Sigmoid colon (tissue), 7 donors: ENCODE data around the gene GNLY. TPM values are rescaled to one million over a fixed set of nuclear protein-coding genes. Genes with fewer than 3 reads are reported as not detected.

ENCODE experiments used
- DNase-seq: peaks from one replicate; pipeline ENCODE4 v3.0.0-alpha.2; 2019
- H3K27ac ChIP-seq, 4 donors: fragments of 200-600 bp; sonication (generic); one replicate each; pipeline ENCODE4 v1.5.1; 2016 to 2019; ENCODE audit warnings: mild to moderate bottlenecking in 1 of 4
- H3K27me3 ChIP-seq, 3 donors: fragments of 200-600 bp; sonication (generic); one replicate each; pipeline ENCODE4 v1.5.1; 2019; ENCODE audit warnings: mild to moderate bottlenecking in 1 of 3
- H3K36me3 ChIP-seq, 4 donors: fragments of 200-600 bp; sonication (generic); one replicate each; pipeline ENCODE4 v1.5.1; 2016 to 2019
- H3K4me1 ChIP-seq, 4 donors: fragments of 200-600 bp; sonication (generic); one replicate each; pipeline ENCODE4 v1.5.1; 2017 to 2019
- H3K4me3 ChIP-seq, 4 donors: fragments of 200-600 bp; sonication (generic); one replicate each; pipeline ENCODE4 v1.5.1; 2017 to 2019; ENCODE audit warnings: mild to moderate bottlenecking in 2 of 4, moderate library complexity in 1 of 4
- H3K9me3 ChIP-seq, 4 donors: fragments of 200-600 bp in 3 of 4; sonication (generic) in 3 of 4; one replicate each; pipeline versions ENCODE4 v1.5.1 to v1.6.1; 2013 to 2019
- EP300 ChIP-seq, 4 donors: sonication (generic); formaldehyde crosslinking; IDR thresholded peaks; one replicate each; pipeline ENCODE4 v1.6.1; 2017; ENCODE audit warnings: antibody characterized with exemption in 4 of 4
- POLR2A ChIP-seq, 2 donors: fragments of 450-650 bp; IDR thresholded peaks; one replicate each; pipeline ENCODE4 v1.6.1; 2016; ENCODE audit warnings: antibody characterized with exemption in 2 of 2, mild to moderate bottlenecking in 2 of 2, moderate library complexity in 2 of 2
- POLR2AphosphoS5 ChIP-seq, 4 donors: sonication (generic); formaldehyde crosslinking; IDR thresholded peaks; one replicate each; pipeline ENCODE4 v1.6.1; 2017; ENCODE audit warnings: antibody characterized with exemption in 4 of 4
- WGBS, 2 donors: extraction: QIAGEN DNeasy Blood & Tissue Kit; methylation state at CpG; one replicate each; pipeline ENCODE4 v1.1.7; 2013; 5-methylcytosine and 5-hydroxymethylcytosine counted together
- intact Hi-C: fragments of 100-400 bp; cut with DNase I; formaldehyde crosslinking; loops from one replicate; pipeline ENCODE4 v1.15.1; 2023
- polyA plus RNA-seq, 3 donors: library from polyadenylated mRNA; stranded (reverse); fragments of 200-250 nt; gene quantifications; one replicate each; pipeline ENCODE4 v1.2.3, GENCODE V29; 2013
- total RNA-seq, 4 donors: library from RNA; depleted of rRNA; stranded (reverse); fragments of >200 nt; gene quantifications; one replicate each; pipeline ENCODE4 v1.1.0, GENCODE V29; 2016
- TF ChIP-seq, protein P1 (sequence below), 4 experiments: fragments of 450-650 bp in 3 of 4; fragments of 200-600 bp in 1 of 4; IDR thresholded peaks; one replicate each; pipeline ENCODE4 v1.5.1; 2016 to 2019; ENCODE audit warnings: antibody characterized with exemption in 4 of 4, mild to moderate bottlenecking in 3 of 4, moderate library complexity in 2 of 4
- donor health status: healthy with polysubstance abuse.
- donor health status: Bipolar disorder and iron deficiency.
- donor health status: healthy.

GNLY gene
- total and polyA plus RNA-seq, 7 donors, result 1.6 to 13.9 (median 3.3) TPM; not detected in 3

GRCh38 chr2:85697716-85698115 lies 3.6 kb downstream of the GNLY start:
- Histone ChIP-seq H3K9me3 (no peaks in the 10 kb centered on the region), H3K4me1 (no peaks in the 10 kb centered on the region), H3K27me3 (no peaks in the 10 kb centered on the region), H3K4me3 (no peak overlapping the region), H3K27ac (no peak overlapping the region), H3K36me3 (no peaks in the 10 kb centered on the region)
- no peak for DNase-seq
- intact Hi-C loops, result no loop called here
- WGBS, 2 donors, result 61 to 88% methylated on average over 2 of the region's 2 CpGs
- no peak for TF ChIP-seq POLR2AphosphoS5 (IDR thresholded peaks at IDR 0.05)
- TF ChIP-seq EP300 (IDR thresholded peaks at IDR 0.05), result no peak
- TF ChIP-seq POLR2A (IDR thresholded peaks at IDR 0.05), result no peak
- TF ChIP-seq, protein P1, sequence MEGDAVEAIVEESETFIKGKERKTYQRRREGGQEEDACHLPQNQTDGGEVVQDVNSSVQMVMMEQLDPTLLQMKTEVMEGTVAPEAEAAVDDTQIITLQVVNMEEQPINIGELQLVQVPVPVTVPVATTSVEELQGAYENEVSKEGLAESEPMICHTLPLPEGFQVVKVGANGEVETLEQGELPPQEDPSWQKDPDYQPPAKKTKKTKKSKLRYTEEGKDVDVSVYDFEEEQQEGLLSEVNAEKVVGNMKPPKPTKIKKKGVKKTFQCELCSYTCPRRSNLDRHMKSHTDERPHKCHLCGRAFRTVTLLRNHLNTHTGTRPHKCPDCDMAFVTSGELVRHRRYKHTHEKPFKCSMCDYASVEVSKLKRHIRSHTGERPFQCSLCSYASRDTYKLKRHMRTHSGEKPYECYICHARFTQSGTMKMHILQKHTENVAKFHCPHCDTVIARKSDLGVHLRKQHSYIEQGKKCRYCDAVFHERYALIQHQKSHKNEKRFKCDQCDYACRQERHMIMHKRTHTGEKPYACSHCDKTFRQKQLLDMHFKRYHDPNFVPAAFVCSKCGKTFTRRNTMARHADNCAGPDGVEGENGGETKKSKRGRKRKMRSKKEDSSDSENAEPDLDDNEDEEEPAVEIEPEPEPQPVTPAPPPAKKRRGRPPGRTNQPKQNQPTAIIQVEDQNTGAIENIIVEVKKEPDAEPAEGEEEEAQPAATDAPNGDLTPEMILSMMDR (IDR thresholded peaks at IDR 0.05), result no peak

- intact Hi-C loops, result no loop called here
- no peak overlapping the region for H3K4me3 ChIP-seq
- H3K9me3 ChIP-seq, result no peaks in the 10 kb centered on the region
- TF ChIP-seq, protein P1 (IDR thresholded peaks at IDR 0.05), result no peak
- TF ChIP-seq POLR2A (IDR thresholded peaks at IDR 0.05) (no peak), EP300 (IDR thresholded peaks at IDR 0.05) (no peak), POLR2AphosphoS5 (IDR thresholded peaks at IDR 0.05) (no peak)
- no peak overlapping the region for H3K27ac ChIP-seq
- H3K36me3 ChIP-seq, result no peaks in the 10 kb centered on the region
- WGBS, 2 donors, result 68 to 82% methylated on average over 11 of the region's 11 CpGs
- no peaks in the 10 kb centered on the region for H3K4me1 ChIP-seq
- H3K27me3 ChIP-seq, result no peaks in the 10 kb centered on the region
- DNase-seq, result no peak
These were observed 4.2 kb downstream of the GNLY start for GRCh38 chr2:85698184-85698879.

DNA sequence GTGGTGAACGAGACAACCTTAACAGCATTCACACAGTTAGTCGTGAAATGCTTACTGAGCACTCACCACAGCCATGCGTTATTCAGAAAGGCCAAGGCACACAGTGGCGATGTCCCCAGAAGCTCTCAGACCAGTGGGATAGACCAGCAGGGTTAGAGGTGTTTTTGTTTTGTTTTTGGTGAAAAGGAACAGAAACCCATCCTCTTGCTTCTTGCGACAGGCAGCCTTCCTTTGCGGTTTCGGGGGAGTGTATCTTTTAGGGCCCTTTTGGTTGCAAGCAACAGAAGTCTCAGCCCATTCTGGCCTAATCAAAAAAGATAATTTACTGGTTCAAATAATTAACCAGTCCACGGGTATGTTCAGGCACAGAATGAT lies 4.7 kb downstream of the GNLY start:
- TF ChIP-seq POLR2A (IDR thresholded peaks at IDR 0.05) (no peak), POLR2AphosphoS5 (IDR thresholded peaks at IDR 0.05) (no peak), EP300 (IDR thresholded peaks at IDR 0.05) (no peak)
- TF ChIP-seq, protein P1 (IDR thresholded peaks at IDR 0.05), result no peak
- Histone ChIP-seq H3K4me1 (no peaks in the 10 kb centered on the region), H3K27me3 (no peaks in the 10 kb centered on the region), H3K27ac (no peak overlapping the region), H3K4me3 (no peak overlapping the region), H3K36me3 (no peaks in the 10 kb centered on the region), H3K9me3 (no peaks in the 10 kb centered on the region)
- DNase-seq, result no peak
- intact Hi-C loops, result no loop called here
- 80 to 88% methylated on average over 8 of the region's 8 CpGs for WGBS, 2 donors

DNA sequence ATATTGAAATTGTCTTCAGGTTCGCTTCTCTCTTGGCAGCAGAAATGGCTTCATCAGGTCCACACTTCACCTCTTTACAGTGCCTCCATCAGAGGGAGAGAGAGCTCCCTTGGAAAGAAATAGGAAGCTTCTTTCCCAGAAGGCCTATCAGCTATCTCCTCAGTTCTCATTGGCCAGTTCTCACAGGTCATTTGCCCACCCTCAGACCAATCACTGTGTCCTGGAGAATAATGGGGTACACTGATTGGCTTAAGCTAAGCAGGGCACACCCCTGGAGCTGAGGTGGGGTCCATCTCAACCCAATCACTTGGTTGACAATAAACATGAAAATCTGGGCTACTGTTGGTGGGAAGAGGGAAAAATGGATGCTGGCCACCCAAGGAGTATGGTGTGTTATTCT lies 5.2 kb downstream of the GNLY start:
- 98 to 100% methylated on average over 1 of the region's 1 CpG for WGBS, 2 donors
- no peaks in the 10 kb centered on the region for H3K27me3 ChIP-seq
- H3K4me1 ChIP-seq, result no peaks in the 10 kb centered on the region
- no peak overlapping the region for H3K27ac ChIP-seq
- no peak for TF ChIP-seq EP300 (IDR thresholded peaks at IDR 0.05)
- TF ChIP-seq POLR2A (IDR thresholded peaks at IDR 0.05), result no peak
- TF ChIP-seq, protein P1 (IDR thresholded peaks at IDR 0.05), result no peak
- no peaks in the 10 kb centered on the region for H3K9me3 ChIP-seq
- DNase-seq, result no peak
- intact Hi-C loops, result no loop called here
- no peak overlapping the region for H3K4me3 ChIP-seq
- H3K36me3 ChIP-seq, result no peaks in the 10 kb centered on the region

DNA sequence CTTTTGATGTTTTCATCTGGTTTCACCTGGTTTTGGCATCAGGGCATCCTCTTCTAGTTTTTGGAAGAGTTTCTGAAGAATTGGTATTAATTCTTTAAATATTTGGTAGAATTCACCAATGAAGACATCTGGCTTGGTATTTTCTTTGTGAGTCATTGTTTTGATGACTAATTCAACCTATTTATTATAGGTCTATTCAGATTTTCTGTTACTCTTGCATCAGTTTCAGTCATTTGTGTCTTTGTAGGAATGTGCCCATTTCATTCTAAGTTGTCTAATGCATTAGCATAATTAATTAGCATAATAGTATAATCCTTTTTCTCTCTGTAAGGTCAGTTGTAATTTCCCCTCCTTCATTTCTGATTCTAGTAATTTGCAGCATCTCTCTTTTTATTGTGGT lies 8.0 kb downstream of the GNLY start:
- Histone ChIP-seq H3K9me3 (no peaks in the 10 kb centered on the region), H3K27me3 (no peaks in the 10 kb centered on the region), H3K4me1 (peaks cover 0 to 9% (median 4%) of the 10 kb centered on the region in 4 donors), H3K4me3 (no peak overlapping the region), H3K27ac (no peak overlapping the region), H3K36me3 (no peaks in the 10 kb centered on the region)
- intact Hi-C loops, result no loop called here
- TF ChIP-seq, protein P1 (IDR thresholded peaks at IDR 0.05), result no peak
- TF ChIP-seq POLR2AphosphoS5 (IDR thresholded peaks at IDR 0.05), result no peak
- TF ChIP-seq EP300 (IDR thresholded peaks at IDR 0.05), result no peak
- no peak for TF ChIP-seq POLR2A (IDR thresholded peaks at IDR 0.05)
- no peak for DNase-seq
